PFSK-1 (cell line): ENCODE data around the gene NENF.

Source experiments
- FOXP2 ChIP-seq: optimal IDR thresholded peaks from 2 replicates; pipeline ENCODE3; 2011; ENCODE audit warnings: borderline replicate concordance, control low read depth, inconsistent platforms; ENCODE audit not compliant: insufficient read depth; ENCODE audit errors: extremely low read length, extremely low read depth
- POLR2AphosphoS5 ChIP-seq: IDR thresholded peaks from 2 replicates; pipeline ENCODE4 v1.6.1; 2012; ENCODE audit warnings: low read depth, mild to moderate bottlenecking, control low read depth, low read length, moderate library complexity
- REST ChIP-seq, 2 experiments: IDR thresholded peaks; 2 replicates each; pipeline versions ENCODE4 v1.6.1 to v1.8.0; 2011 to 2012; ENCODE audit warnings: low read depth in 2 of 2, low read length in 2 of 2, control low read depth in 1 of 2, inconsistent platforms in 1 of 2, mild to moderate bottlenecking in 1 of 2, moderate library complexity in 1 of 2; ENCODE audit not compliant: insufficient read depth in 1 of 2
- SIN3A ChIP-seq: IDR thresholded peaks from 2 replicates; pipeline ENCODE4 v1.6.1; 2012; ENCODE audit warnings: mild to moderate bottlenecking, low read length, moderate library complexity, borderline replicate concordance; ENCODE audit not compliant: insufficient read depth
- TAF1 ChIP-seq: IDR thresholded peaks from 2 replicates; pipeline ENCODE4 v1.6.1; 2012; ENCODE audit warnings: low read length, control low read depth, borderline replicate concordance; ENCODE audit not compliant: insufficient read depth

Gene NENF

GRCh38 chr1:212412374-212412773, 20.3 kb upstream of the NENF start:
- no peak for TF ChIP-seq SIN3A
- TF ChIP-seq POLR2AphosphoS5, result no peak
- TF ChIP-seq REST (IDR thresholded peaks at IDR 0.05; ENCODE audit: insufficient read depth in 1 of 2, low read depth in 2 of 2, low read length in 2 of 2), result no peak
- TF ChIP-seq TAF1, result no peak
- no peak for TF ChIP-seq FOXP2

DNA sequence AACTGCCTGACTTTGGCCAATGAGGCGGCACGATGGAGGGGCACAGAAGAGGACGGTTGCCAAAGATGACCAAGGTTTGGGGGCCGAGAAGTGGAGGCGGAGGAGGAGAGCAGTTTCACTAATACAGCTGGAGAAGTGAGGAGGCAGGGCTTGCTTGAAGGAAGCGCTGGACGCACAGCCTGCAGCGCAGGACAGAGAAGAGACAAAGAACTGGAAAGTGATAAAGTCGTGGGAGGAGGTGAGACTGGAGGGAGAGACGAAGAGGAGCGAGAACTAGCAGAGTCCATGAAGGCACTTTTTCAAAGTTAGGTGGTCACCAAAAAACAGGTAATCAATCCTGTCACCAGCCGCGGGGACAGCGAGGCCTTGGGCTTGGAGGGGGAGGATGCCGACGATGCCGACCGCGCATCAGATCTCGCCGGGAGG, 18.8 kb upstream of the NENF start:
- TF ChIP-seq POLR2AphosphoS5 (no peak), SIN3A (no peak), REST (IDR thresholded peaks at IDR 0.05; ENCODE audit: insufficient read depth in 1 of 2, low read depth in 2 of 2, low read length in 2 of 2) (no peak), FOXP2 (no peak), TAF1 (no peak)

DNA sequence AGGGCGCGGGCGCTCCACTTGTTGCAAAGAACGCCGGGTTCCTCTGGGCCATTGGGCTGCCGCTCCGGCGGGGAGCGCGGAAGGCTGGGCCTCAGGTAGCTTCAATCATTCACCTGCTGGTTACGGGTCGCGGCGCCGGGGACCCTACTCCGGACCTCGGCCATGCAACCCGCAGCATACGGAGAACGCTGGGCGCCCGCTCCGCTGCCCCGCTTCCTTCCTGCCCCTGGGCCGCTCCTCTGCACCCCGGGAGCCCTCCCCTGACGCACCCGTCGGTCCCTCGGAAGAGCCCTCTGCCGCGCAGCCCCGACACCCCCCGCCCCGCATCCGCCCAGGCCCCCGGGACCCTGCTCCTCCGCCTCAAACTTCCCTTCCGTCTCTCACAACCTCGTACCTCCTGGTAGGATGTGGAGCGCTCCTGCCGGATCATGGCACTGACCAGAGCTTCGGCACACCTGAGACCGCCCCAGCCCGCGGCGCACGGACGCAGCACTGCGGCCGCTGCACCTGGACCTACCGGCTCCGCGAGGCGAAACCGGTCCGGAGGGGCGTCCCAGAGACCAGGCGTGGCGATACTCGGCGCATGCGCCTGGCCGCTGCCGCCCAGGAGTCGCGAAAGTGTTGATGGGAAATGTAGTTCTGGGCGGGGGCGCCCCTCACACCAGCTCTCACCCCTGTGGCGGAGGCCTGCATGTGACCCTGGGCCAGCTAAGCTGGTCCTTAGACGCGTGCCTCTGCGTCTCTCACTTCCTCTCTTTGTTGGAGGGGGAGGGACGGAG, 18.2 kb upstream of the NENF start, which contains the start of gene PACC1:
TSS of gene PACC1 (minus strand) at position 559 of the 779 bp plus-strand sequence. CDS start at position 430, 129 bp downstream.
- TF ChIP-seq FOXP2 (no peak), TAF1 (peak; percentile 71; the same call in 1 of the 2 replicates), SIN3A (peak; percentile 66; the same call in 1 of the 2 replicates), REST (IDR thresholded peaks at IDR 0.05; ENCODE audit: insufficient read depth in 1 of 2, low read depth in 2 of 2, low read length in 2 of 2) (0 out of 4 replicates have a peak, but pooled peaks of 1 of the 2 experiments have one; percentile 45), POLR2AphosphoS5 (peak; percentile 95)

DNA sequence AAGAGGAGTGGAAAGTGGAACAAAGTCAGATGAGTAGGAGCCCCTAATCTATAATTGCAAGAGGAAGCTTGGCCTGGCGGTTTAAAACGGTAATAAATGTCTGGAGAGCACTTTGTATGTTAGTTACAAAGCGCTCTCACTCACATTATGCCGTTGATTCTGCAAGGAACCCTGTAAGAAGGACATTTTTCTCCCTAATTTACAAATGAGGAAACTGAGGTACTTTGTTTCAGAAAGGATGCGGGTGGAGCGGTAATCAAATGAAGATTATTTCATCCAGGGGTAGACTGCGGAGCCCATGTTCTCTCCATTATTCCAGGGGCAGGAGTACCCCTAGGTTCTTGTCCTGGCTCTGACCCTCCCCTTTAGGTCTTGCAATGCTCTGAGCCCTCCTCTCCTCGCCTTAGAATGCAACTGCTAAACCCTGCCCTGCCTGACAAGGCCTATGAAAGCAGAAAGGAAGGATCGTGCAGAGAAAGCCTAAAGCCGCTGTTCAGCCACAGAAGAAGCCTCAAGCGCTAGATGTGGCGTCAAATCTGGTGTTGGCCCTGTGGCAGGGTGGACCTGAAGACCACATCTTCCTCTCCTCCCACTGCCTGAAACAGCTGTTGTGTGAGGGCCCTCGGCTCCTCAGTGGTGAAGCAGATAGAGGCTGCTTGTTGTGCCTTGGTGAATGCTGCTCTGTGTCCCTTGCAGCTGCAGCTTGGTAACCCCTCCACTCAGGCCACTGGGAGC, 17.4 kb upstream of the NENF start:
- no peak for TF ChIP-seq POLR2AphosphoS5
- no peak for TF ChIP-seq FOXP2
- no peak for TF ChIP-seq REST (IDR thresholded peaks at IDR 0.05; ENCODE audit: insufficient read depth in 1 of 2, low read depth in 2 of 2, low read length in 2 of 2)
- no peak for TF ChIP-seq SIN3A
- no peak for TF ChIP-seq TAF1
